ENCODE measurements around the gene SYTL3.

SYTL3 gene

GRCh38 chr6:158703837-158704822 lies 54.3 kb downstream of the SYTL3 start:
- H3K9ac ChIP-seq (ENCODE audit: low read depth, low read length) = no peak overlapping the region
- no peaks in the 10 kb centered on the region for H3K9me3 ChIP-seq (ENCODE audit: control insufficient read depth, insufficient read depth, low read length)
- peak overlapping the region; percentile 56 for H3K4me3 ChIP-seq (ENCODE audit: low read depth, low read length)
- H3K36me3 ChIP-seq (ENCODE audit: control insufficient read depth, insufficient read depth, low read length) = no peaks in the 10 kb centered on the region
- peaks cover 4% of the 10 kb centered on the region; the same call in 1 of the 2 replicates for H3K27me3 ChIP-seq (ENCODE audit: control insufficient read depth, insufficient read depth, low read length)
- peaks cover 15% of the 10 kb centered on the region; the same call in 1 of the 2 replicates for H3K4me1 ChIP-seq (ENCODE audit: control insufficient read depth, insufficient read depth, low read length)
- no peak overlapping the region for H3K27ac ChIP-seq (ENCODE audit: low read depth, low read length)

DNA sequence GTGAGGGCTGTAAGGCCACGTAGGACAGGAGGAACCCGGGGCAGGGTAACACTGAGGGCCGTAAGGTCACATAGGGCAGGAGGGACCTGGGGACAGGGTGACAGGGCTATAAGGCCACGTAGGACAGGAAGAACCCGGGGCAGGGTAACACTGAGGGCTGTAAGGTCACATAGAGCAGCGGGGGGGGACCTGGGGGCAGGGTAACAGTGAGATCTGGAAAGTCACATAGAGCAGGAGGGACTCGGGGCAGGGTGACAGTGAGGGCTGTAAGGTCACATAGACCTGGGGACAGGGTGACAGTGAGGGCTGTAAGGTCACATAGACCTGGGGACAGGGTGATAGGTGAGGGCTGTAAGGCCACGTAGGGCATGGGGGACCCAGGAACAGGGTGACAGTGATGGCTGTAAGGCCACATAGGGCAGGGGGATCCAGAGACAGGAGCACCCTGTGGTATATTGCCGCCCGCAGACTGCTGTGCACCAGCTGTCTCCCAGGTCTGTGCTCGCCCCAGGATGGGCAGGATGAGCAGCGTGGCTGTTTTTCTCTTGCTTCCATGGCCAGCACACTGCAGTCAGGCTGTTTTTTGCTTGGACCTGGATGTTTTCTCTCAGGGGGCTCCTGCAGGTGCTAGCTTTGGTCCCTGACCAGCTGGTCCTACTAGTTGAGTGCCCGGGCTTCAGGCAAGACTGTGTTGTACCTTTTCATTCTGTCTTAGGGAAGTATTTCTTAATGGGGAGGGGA lies 55.7 kb downstream of the SYTL3 start:
- H3K9ac ChIP-seq (ENCODE audit: low read depth, low read length) = no peak overlapping the region
- H3K4me1 ChIP-seq (ENCODE audit: control insufficient read depth, insufficient read depth, low read length) = peaks cover 15% of the 10 kb centered on the region; the same call in 1 of the 2 replicates
- no peaks in the 10 kb centered on the region for H3K36me3 ChIP-seq (ENCODE audit: control insufficient read depth, insufficient read depth, low read length)
- H3K27ac ChIP-seq (ENCODE audit: low read depth, low read length) = no peak overlapping the region
- H3K9me3 ChIP-seq (ENCODE audit: control insufficient read depth, insufficient read depth, low read length) = no peaks in the 10 kb centered on the region
- H3K27me3 ChIP-seq (ENCODE audit: control insufficient read depth, insufficient read depth, low read length) = peaks cover 4% of the 10 kb centered on the region; the same call in 1 of the 2 replicates
- H3K4me3 ChIP-seq (ENCODE audit: low read depth, low read length) = no peak overlapping the region

DNA sequence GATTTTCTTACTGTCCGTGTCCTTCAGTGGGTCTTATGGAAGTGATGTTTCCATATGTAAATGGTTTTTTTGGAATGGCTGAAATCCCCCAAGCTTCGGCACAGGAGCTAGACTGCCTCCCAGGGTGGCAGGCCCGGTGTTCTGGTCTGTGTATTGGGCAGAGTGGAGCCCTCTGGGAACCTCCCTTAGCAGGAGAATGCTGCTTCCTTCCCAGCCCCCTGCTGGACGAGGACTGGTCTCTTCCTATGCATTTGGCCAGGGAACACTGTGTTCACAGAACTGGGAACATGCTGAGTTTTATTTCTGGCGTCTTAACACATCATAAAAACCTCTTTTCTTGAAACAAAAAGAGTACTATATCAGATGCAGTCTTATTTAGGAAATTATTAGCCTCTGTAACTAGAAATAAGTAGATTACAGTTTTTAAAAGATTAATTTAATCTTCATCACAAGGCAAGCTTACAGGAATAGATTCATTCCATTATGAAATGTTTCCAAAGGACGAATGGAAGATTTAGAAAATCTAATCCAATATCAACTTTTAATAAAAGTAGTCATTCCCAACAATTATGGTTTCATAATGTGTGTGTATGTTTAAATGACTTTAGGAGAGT lies 56.6 kb downstream of the SYTL3 start:
- Histone ChIP-seq H3K27ac (ENCODE audit: low read depth, low read length) (peak overlapping the region; percentile 57), H3K36me3 (ENCODE audit: control insufficient read depth, insufficient read depth, low read length) (no peaks in the 10 kb centered on the region), H3K4me1 (ENCODE audit: control insufficient read depth, insufficient read depth, low read length) (peaks cover 15% of the 10 kb centered on the region; the same call in 1 of the 2 replicates), H3K9ac (ENCODE audit: low read depth, low read length) (no peak overlapping the region), H3K27me3 (ENCODE audit: control insufficient read depth, insufficient read depth, low read length) (peaks cover 4% of the 10 kb centered on the region; the same call in 1 of the 2 replicates), H3K9me3 (ENCODE audit: control insufficient read depth, insufficient read depth, low read length) (no peaks in the 10 kb centered on the region), H3K4me3 (ENCODE audit: low read depth, low read length) (no peak overlapping the region)

DNA sequence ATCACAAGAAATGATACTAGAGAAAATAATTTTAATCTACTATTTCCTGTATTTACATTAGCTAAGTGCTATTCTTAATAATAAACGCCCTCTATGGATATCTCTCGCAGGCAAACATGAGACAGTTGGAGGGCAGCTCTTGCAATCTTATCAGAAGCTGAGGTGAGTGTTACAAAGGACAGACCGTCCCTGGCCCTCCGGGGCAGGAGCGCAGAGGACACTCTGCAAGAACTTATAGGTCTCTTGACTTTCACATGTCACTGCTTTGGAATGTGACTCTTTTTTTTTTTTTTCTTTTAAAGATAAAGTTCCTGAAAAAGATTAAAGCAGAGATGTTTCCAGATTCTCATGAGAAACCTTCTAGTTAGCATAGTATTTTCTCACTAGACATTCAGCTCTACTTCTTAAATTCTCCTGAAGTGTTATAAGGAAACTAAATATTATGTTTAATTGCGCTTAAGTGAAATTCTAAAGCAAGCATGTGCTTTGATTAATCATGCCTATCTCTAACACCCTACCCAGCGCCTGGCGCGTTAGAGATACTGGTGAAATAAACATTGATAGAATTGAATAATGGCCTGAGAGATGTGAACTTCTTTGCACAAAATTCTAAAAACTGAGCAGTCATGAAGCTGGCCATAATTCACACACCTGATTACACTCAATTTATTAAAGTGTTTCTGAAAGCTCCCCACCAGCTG lies 57.4 kb downstream of the SYTL3 start:
- Histone ChIP-seq H3K36me3 (ENCODE audit: control insufficient read depth, insufficient read depth, low read length) (no peaks in the 10 kb centered on the region), H3K9ac (ENCODE audit: low read depth, low read length) (no peak overlapping the region), H3K27me3 (ENCODE audit: control insufficient read depth, insufficient read depth, low read length) (peaks cover 4% of the 10 kb centered on the region; the same call in 1 of the 2 replicates), H3K4me3 (ENCODE audit: low read depth, low read length) (no peak overlapping the region), H3K27ac (ENCODE audit: low read depth, low read length) (peak overlapping the region; percentile 74), H3K9me3 (ENCODE audit: control insufficient read depth, insufficient read depth, low read length) (no peaks in the 10 kb centered on the region), H3K4me1 (ENCODE audit: control insufficient read depth, insufficient read depth, low read length) (peaks cover 15% of the 10 kb centered on the region; the same call in 1 of the 2 replicates)

DNA sequence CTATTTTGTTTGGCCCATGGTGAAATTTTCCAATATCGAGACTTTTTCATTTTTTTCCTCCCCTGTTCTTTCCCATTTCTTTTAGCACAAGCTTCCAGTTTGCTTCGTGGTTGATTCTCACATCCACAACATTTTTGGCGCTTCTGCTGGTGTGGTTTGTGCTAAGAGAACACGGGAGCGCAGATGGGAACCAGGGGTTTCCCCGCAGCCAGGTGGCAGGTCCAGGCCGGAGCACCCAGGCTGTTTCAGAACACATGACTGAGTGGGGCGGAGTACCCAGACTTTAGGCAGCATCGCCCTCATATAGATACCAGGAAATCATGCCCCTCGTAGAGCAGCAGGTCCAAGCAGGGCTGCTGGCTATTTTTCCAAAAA lies 58.0 kb downstream of the SYTL3 start:
- H3K9me3 ChIP-seq (ENCODE audit: control insufficient read depth, insufficient read depth, low read length) = no peaks in the 10 kb centered on the region
- peaks cover 15% of the 10 kb centered on the region; the same call in 1 of the 2 replicates for H3K4me1 ChIP-seq (ENCODE audit: control insufficient read depth, insufficient read depth, low read length)
- peak overlapping the region; percentile 74 for H3K27ac ChIP-seq (ENCODE audit: low read depth, low read length)
- no peak overlapping the region for H3K4me3 ChIP-seq (ENCODE audit: low read depth, low read length)
- no peak overlapping the region for H3K9ac ChIP-seq (ENCODE audit: low read depth, low read length)
- no peaks in the 10 kb centered on the region for H3K36me3 ChIP-seq (ENCODE audit: control insufficient read depth, insufficient read depth, low read length)
- H3K27me3 ChIP-seq (ENCODE audit: control insufficient read depth, insufficient read depth, low read length) = peaks cover 4% of the 10 kb centered on the region; the same call in 1 of the 2 replicates

- H3K27me3 ChIP-seq (ENCODE audit: control insufficient read depth, insufficient read depth, low read length) = peaks cover 4% of the 10 kb centered on the region; the same call in 1 of the 2 replicates
- no peaks in the 10 kb centered on the region for H3K36me3 ChIP-seq (ENCODE audit: control insufficient read depth, insufficient read depth, low read length)
- no peak overlapping the region for H3K27ac ChIP-seq (ENCODE audit: low read depth, low read length)
- no peak overlapping the region for H3K9ac ChIP-seq (ENCODE audit: low read depth, low read length)
- H3K4me3 ChIP-seq (ENCODE audit: low read depth, low read length) = no peak overlapping the region
- H3K9me3 ChIP-seq (ENCODE audit: control insufficient read depth, insufficient read depth, low read length) = no peaks in the 10 kb centered on the region
- peaks cover 15% of the 10 kb centered on the region; the same call in 1 of the 2 replicates for H3K4me1 ChIP-seq (ENCODE audit: control insufficient read depth, insufficient read depth, low read length)
Measured at GRCh38 chr6:158708239-158708638, 58.4 kb downstream of the SYTL3 start.

- Histone ChIP-seq H3K4me1 (ENCODE audit: control insufficient read depth, insufficient read depth, low read length) (peaks cover 15% of the 10 kb centered on the region; the same call in 1 of the 2 replicates), H3K27me3 (ENCODE audit: control insufficient read depth, insufficient read depth, low read length) (no peaks in the 10 kb centered on the region), H3K9ac (ENCODE audit: low read depth, low read length) (no peak overlapping the region), H3K36me3 (ENCODE audit: control insufficient read depth, insufficient read depth, low read length) (no peaks in the 10 kb centered on the region), H3K4me3 (ENCODE audit: low read depth, low read length) (no peak overlapping the region), H3K27ac (ENCODE audit: low read depth, low read length) (no peak overlapping the region), H3K9me3 (ENCODE audit: control insufficient read depth, insufficient read depth, low read length) (no peaks in the 10 kb centered on the region)
Measured at GRCh38 chr6:158709809-158710208, 60.0 kb downstream of the SYTL3 start.

- H3K9me3 ChIP-seq (ENCODE audit: control insufficient read depth, insufficient read depth, low read length) = no peaks in the 10 kb centered on the region
- no peaks in the 10 kb centered on the region for H3K36me3 ChIP-seq (ENCODE audit: control insufficient read depth, insufficient read depth, low read length)
- H3K27me3 ChIP-seq (ENCODE audit: control insufficient read depth, insufficient read depth, low read length) = no peaks in the 10 kb centered on the region
- no peak overlapping the region for H3K4me3 ChIP-seq (ENCODE audit: low read depth, low read length)
- H3K4me1 ChIP-seq (ENCODE audit: control insufficient read depth, insufficient read depth, low read length) = peaks cover 15% of the 10 kb centered on the region; the same call in 1 of the 2 replicates
- no peak overlapping the region for H3K27ac ChIP-seq (ENCODE audit: low read depth, low read length)
- no peak overlapping the region for H3K9ac ChIP-seq (ENCODE audit: low read depth, low read length)
Measured at GRCh38 chr6:158711264-158711663, 61.4 kb downstream of the SYTL3 start.

- peaks cover 4% of the 10 kb centered on the region; the same call in 1 of the 2 replicates for H3K4me1 ChIP-seq (ENCODE audit: control insufficient read depth, insufficient read depth, low read length)
- no peak overlapping the region for H3K9ac ChIP-seq (ENCODE audit: low read depth, low read length)
- H3K4me3 ChIP-seq (ENCODE audit: low read depth, low read length) = no peak overlapping the region
- H3K36me3 ChIP-seq (ENCODE audit: control insufficient read depth, insufficient read depth, low read length) = no peaks in the 10 kb centered on the region
- no peaks in the 10 kb centered on the region for H3K9me3 ChIP-seq (ENCODE audit: control insufficient read depth, insufficient read depth, low read length)
- no peaks in the 10 kb centered on the region for H3K27me3 ChIP-seq (ENCODE audit: control insufficient read depth, insufficient read depth, low read length)
- no peak overlapping the region for H3K27ac ChIP-seq (ENCODE audit: low read depth, low read length)
Measured at GRCh38 chr6:158713469-158713868, 63.6 kb downstream of the SYTL3 start.

GRCh38 chr6:158714706-158715105 lies 64.9 kb downstream of the SYTL3 start:
- Histone ChIP-seq H3K27me3 (ENCODE audit: control insufficient read depth, insufficient read depth, low read length) (no peaks in the 10 kb centered on the region), H3K9me3 (ENCODE audit: control insufficient read depth, insufficient read depth, low read length) (no peaks in the 10 kb centered on the region), H3K27ac (ENCODE audit: low read depth, low read length) (no peak overlapping the region), H3K4me3 (ENCODE audit: low read depth, low read length) (no peak overlapping the region), H3K9ac (ENCODE audit: low read depth, low read length) (no peak overlapping the region), H3K36me3 (ENCODE audit: control insufficient read depth, insufficient read depth, low read length) (no peaks in the 10 kb centered on the region), H3K4me1 (ENCODE audit: control insufficient read depth, insufficient read depth, low read length) (peaks cover 7% of the 10 kb centered on the region)
